ENCODE data around the gene PACS2. TPM values are rescaled to one million over a fixed set of nuclear protein-coding genes. Genes with fewer than 3 reads are reported as not detected.

The PACS2 gene
- total RNA-seq, 1 experiment from 2014 or later, result 43.3 TPM

DNA sequence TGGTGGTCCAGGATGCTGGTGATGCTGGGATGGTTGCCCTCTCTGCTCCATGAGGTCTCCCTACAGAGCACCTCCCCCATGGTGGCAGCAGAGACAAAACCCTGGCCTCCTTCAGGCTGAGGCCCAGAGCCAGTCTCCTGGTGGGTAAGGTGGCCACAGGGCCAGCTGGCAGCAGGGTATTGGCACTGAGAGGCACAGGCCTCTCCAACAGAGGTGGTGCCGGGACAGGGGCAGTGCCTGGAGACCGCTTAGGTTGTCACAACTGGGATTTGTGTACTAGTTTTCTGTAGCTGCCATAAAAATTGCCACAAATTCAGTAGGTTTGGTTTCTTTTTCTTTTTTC is 99.0 kb downstream of the PACS2 start:
- Histone ChIP-seq H3K79me2 (ENCODE audit: low read depth) (no peaks in the 10 kb centered on the region), H2AFZ (no peak overlapping the region), H3K9me2 (ENCODE audit: insufficient read depth) (no peaks in the 10 kb centered on the region), H3K9me3 (ENCODE audit: insufficient read depth, low read depth) (no peaks in the 10 kb centered on the region), H3K4me1 (replicated peaks; ENCODE audit: insufficient read depth) (peaks cover 5% of the 10 kb centered on the region), H3F3A (ENCODE audit: insufficient read depth, low read depth) (peaks cover 31% of the 10 kb centered on the region), H4K20me1 (ENCODE audit: insufficient read depth) (no peaks in the 10 kb centered on the region), H3K36me3 (ENCODE audit: low read depth) (no peaks in the 10 kb centered on the region), H3K27ac (no peak overlapping the region), H3K4me3 (no peak overlapping the region), H3K4me2 (no peak overlapping the region), H3K27me3 (ENCODE audit: insufficient read depth, low read depth) (peaks cover 34% of the 10 kb centered on the region)
- no peak for DNase-seq
- ChIA-PET POLR2A (ENCODE audit: unreplicated experiment) (interaction anchor here (0.6 kb wide), 2 partner anchors 78 to 574 kb away, joined by 5 to 27 read pairs; no protein-coding TSS in a partner anchor), CTCF (no interaction called here)
- intact Hi-C loops (cut with micrococcal nuclease; ENCODE audit: unreplicated experiment), result no loop called here
- no TSS peak for BruUV-seq (replicated peaks)
- TF ChIP-seq EZH2 (IDR thresholded peaks at IDR 0.05; ENCODE audit: low read depth), result no peak
- TF ChIP-seq, protein P1, sequence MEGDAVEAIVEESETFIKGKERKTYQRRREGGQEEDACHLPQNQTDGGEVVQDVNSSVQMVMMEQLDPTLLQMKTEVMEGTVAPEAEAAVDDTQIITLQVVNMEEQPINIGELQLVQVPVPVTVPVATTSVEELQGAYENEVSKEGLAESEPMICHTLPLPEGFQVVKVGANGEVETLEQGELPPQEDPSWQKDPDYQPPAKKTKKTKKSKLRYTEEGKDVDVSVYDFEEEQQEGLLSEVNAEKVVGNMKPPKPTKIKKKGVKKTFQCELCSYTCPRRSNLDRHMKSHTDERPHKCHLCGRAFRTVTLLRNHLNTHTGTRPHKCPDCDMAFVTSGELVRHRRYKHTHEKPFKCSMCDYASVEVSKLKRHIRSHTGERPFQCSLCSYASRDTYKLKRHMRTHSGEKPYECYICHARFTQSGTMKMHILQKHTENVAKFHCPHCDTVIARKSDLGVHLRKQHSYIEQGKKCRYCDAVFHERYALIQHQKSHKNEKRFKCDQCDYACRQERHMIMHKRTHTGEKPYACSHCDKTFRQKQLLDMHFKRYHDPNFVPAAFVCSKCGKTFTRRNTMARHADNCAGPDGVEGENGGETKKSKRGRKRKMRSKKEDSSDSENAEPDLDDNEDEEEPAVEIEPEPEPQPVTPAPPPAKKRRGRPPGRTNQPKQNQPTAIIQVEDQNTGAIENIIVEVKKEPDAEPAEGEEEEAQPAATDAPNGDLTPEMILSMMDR (conservative IDR thresholded peaks at IDR 0.05), result no peak

DNA sequence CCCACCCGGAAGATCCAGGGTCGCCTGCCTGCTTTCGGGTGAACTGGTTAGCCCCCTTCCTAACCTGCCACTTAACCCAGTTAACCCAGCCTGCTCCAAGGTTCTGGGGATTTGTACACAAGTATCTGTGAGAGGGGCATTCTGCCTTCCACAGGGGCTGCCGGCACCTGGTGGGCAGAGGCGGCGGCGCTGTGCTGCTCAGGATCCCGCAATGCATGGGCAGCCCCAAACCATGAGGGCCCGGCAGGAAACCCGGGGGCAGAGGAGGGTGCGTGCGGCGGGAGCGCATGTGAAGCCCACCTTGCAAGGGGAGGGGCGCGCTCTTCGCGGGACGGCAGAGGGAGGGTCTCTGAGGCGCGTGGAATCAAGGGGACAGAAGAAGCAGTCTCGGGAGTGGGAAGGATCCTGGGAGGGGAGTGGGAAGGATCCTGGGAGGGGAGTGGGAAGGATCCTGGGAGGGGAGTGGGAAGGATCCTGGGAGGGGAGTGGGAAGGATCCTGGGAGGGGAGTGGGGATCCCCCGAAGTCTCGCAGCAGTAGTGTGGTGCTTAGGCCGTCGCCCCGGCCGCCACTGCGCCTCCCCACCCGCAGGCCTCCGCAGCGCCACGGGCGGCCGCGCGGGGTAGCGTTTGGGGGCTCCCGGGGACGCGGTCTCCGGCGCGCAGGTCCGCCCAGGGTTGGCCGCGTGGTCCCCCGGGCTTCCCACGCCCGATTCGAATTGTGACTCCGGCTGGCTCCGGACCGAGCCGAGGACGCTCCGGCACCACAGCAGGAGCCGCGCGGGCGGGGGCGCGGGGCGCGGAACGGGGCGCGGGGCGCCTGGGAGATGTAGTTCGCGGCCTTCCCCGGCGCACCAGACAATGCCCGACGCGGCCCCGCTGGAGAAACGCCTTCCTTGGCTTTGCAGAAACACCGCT is 100.2 kb downstream of the PACS2 start:
- H3K9me2 ChIP-seq (ENCODE audit: insufficient read depth), result no peaks in the 10 kb centered on the region
- peaks cover 34% of the 10 kb centered on the region for H3K27me3 ChIP-seq (ENCODE audit: insufficient read depth, low read depth)
- H3K4me3 ChIP-seq, result peak overlapping the region; percentile 43; the same call in 1 of the 2 replicates
- H3K79me2 ChIP-seq (ENCODE audit: low read depth), result peaks cover 7% of the 10 kb centered on the region
- H3F3A ChIP-seq (ENCODE audit: insufficient read depth, low read depth), result peaks cover 28% of the 10 kb centered on the region
- H2AFZ ChIP-seq, result no peak overlapping the region
- H3K4me2 ChIP-seq, result peak overlapping the region; percentile 52
- no TSS peak for BruUV-seq (replicated peaks)
- ChIA-PET CTCF (no interaction called here), POLR2A (ENCODE audit: unreplicated experiment) (no interaction called here)
- peaks cover 12% of the 10 kb centered on the region for H3K4me1 ChIP-seq (replicated peaks; ENCODE audit: insufficient read depth)
- no peaks in the 10 kb centered on the region for H3K9me3 ChIP-seq (ENCODE audit: insufficient read depth, low read depth)
- DNase-seq, result peak in 1 of 2 experiments; percentile 46
- no peaks in the 10 kb centered on the region for H4K20me1 ChIP-seq (ENCODE audit: insufficient read depth)
- no peak overlapping the region for H3K27ac ChIP-seq
- H3K36me3 ChIP-seq (ENCODE audit: low read depth), result no peaks in the 10 kb centered on the region
- intact Hi-C loops (cut with micrococcal nuclease; ENCODE audit: unreplicated experiment), result loop anchor here (5.0 kb wide), 1 partner anchor 53 kb away; no protein-coding TSS in a partner anchor
- TF ChIP-seq EZH2 (IDR thresholded peaks at IDR 0.05; ENCODE audit: low read depth), result no peak
- TF ChIP-seq, protein P1 (conservative IDR thresholded peaks at IDR 0.05), result no peak; the same call in 1 of the 2 replicates

DNA sequence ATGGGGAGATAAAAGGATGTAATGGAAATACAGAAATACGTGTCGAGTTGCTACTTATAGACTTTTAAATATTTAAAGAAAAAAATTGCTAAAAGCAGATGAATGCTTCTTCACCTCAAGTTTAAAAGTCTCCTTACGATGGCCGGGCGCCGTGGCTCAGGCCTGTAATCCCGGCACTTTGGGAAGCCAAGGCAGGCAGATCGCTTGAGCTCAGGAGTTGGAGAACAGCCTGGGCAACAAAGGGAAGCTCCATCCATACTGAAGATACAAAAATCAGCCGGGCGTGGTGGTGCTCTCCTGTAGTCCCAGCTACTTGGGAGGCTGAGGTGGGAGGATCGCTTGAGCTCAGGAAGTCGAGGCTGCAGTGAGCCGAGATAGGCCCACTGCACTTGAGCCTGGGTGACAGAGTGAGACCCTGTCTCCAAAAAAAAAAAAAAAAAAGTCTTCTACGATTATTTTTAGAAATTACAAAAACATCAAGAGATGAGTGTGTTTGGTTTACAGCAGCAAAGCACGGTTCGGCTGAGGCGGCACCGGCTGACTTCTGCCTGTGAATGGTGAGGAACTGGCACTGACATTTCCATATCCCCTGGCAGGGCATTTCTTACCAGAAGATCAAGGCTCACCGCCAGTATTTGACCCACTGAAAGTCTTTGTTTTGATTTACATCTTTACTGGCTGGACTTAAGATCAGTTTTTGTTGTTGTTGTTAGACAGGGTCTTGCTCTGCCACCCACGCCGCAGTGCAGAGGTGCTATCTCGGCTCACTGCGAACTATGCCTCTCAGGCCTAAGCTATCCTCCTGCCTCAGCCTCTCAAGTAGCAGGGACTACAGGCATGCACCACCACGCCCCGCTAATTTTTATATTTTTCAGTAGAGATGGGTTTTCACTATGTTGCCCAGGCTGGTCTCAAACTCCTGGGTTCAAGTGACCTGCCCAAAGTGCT is 101.2 kb downstream of the PACS2 start:
- intact Hi-C loops (cut with micrococcal nuclease; ENCODE audit: unreplicated experiment), result loop anchor here (5.0 kb wide), 1 partner anchor 52 kb away; no protein-coding TSS in a partner anchor
- CTCF ChIA-PET, result no interaction called here
- BruUV-seq (replicated peaks), result no TSS peak

More for the DNA sequence above, 101.2 kb downstream of the PACS2 start:
- Histone ChIP-seq H3K4me1 (replicated peaks; ENCODE audit: insufficient read depth) (peaks cover 11% of the 10 kb centered on the region), H3F3A (ENCODE audit: insufficient read depth, low read depth) (peaks cover 28% of the 10 kb centered on the region), H4K20me1 (ENCODE audit: insufficient read depth) (no peaks in the 10 kb centered on the region), H3K9me2 (ENCODE audit: insufficient read depth) (no peaks in the 10 kb centered on the region), H3K9me3 (ENCODE audit: insufficient read depth, low read depth) (no peaks in the 10 kb centered on the region), H3K4me2 (peak overlapping the region; percentile 52), H3K79me2 (ENCODE audit: low read depth) (peaks cover 12% of the 10 kb centered on the region), H3K36me3 (ENCODE audit: low read depth) (no peaks in the 10 kb centered on the region), H3K27me3 (ENCODE audit: insufficient read depth, low read depth) (peaks cover 27% of the 10 kb centered on the region), H3K27ac (no peak overlapping the region), H3K4me3 (peak overlapping the region; percentile 43; the same call in 1 of the 2 replicates), H2AFZ (no peak overlapping the region)
- no peak for TF ChIP-seq EZH2 (IDR thresholded peaks at IDR 0.05; ENCODE audit: low read depth)
- TF ChIP-seq, protein P1 (conservative IDR thresholded peaks at IDR 0.05), result no peak
- POLR2A ChIA-PET (ENCODE audit: unreplicated experiment), result no interaction called here
- no peak for DNase-seq

All from PC-9 (cell line).